GM18526 (cell line): ENCODE data around the gene ITGA8.

ENCODE experiments used
- POLR2A ChIP-seq: IDR thresholded peaks from 3 replicates; pipeline ENCODE4 v1.6.1; 2011; ENCODE audit not compliant: insufficient read length; ENCODE audit errors: extremely low read depth

The ITGA8 gene

DNA sequence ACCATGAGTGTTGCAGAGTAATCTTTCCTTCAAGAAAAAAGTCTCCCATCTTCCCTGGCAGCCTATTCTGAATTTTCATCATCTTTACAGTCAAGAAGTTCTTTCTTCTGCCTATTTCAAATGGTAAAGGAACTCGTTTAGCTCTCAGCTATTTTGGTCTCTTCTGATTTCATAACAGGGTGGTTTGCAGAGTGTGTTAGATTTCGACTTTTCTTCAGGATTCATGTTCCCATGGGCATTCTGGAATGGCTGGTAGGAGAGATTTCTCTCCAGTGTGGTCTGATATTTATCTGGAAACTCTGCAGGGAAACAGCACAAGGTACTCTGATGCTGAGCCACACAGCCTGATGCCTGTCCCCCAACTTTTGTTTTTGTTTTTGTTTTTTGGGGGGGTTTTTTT, 237.6 kb downstream of the ITGA8 start:
- no peak for TF ChIP-seq POLR2A

DNA sequence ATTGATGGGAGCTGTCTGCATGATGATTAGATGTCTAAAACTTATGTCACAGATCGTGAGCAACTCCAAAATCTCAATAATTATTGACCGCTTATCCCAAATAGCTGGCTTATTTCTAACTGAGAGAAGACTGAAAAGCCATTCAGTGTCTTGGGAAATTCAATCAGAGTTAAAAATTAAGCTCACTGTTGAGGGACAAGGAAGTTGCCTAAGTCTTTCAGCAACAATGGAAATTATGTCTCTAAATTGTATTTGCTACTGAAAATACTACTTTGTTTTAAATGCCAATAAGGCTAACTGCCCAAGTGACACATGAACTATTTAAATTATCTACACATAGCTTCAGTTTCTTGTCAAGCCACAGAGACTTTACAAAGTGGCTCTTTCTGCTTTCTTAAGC, 240.8 kb downstream of the ITGA8 start:
- TF ChIP-seq POLR2A, result no peak

DNA sequence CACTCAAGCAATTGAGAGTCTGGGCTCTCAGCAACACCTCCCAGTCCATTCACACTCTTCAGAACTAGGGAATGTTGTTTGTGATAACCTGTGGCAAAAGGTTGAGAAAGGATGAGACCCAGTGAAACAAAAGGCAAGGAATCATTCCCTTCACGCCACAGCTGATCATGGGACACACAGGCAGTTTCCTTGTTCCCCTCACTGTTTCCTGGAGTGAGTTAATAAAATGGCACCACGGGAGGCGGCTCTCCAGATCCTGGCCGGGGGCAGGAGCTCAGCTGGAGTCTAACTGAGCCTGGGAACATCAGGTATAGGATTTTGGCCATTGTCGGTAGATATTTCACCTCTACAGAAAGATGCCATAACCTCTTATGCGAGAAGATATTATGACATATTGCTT, 241.3 kb downstream of the ITGA8 start:
- TF ChIP-seq POLR2A, result no peak

DNA sequence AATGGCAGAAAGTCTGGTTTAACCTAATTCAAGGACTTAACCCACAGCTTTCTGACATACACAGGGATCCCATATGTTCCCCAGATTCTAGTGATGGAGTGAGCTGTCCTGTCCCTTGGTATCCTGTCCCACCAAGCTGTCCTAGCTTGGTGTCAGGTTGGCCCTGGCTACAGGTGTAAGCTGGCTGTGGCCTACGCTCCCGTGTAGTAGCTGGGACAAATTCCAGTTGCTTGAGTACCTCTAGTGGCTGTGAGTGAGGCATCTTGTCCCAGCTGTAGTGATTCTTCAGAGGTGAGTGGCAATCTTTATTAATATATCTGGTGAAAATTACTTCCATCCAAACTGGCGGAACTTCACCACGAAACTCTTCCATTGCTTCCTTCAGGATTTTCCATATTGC, 243.4 kb downstream of the ITGA8 start:
- TF ChIP-seq POLR2A, result no peak

DNA sequence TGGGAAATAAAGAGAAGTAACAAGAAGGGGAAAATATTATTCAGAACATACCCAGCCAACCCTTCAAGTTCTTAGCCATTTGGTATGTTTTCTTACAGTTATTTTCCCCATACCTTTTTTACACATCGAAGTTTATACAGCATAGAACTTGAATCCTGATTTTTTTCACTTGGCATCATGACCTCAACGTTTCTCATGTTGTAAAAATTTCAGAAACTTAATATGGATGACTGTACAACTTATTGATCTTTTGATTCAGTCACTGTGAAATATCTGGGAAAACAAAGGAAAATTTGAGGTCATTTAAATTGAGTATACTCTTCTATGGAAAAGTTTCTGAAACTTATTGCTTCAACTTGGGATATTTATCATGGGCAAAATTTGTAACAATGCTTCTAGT, 245.1 kb downstream of the ITGA8 start:
- TF ChIP-seq POLR2A, result no peak

DNA sequence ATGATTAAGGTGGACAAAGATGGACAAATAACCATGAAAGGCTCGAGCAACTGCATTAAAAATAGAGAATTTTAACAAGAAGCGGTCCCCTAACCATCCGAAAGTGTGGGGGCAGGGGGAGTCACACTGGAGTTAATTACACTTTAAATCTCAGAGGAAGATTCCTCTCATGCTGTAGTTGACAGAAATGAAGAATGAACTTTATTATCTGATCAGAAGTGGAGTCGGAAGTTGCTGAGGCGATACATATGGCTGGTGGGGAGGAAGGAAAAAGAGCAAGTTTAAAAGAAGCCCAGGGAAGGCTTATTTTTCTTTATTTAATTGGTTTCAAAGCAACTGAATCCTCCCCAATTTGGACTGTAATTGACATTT, 246.3 kb downstream of the ITGA8 start:
- TF ChIP-seq POLR2A, result no peak

DNA sequence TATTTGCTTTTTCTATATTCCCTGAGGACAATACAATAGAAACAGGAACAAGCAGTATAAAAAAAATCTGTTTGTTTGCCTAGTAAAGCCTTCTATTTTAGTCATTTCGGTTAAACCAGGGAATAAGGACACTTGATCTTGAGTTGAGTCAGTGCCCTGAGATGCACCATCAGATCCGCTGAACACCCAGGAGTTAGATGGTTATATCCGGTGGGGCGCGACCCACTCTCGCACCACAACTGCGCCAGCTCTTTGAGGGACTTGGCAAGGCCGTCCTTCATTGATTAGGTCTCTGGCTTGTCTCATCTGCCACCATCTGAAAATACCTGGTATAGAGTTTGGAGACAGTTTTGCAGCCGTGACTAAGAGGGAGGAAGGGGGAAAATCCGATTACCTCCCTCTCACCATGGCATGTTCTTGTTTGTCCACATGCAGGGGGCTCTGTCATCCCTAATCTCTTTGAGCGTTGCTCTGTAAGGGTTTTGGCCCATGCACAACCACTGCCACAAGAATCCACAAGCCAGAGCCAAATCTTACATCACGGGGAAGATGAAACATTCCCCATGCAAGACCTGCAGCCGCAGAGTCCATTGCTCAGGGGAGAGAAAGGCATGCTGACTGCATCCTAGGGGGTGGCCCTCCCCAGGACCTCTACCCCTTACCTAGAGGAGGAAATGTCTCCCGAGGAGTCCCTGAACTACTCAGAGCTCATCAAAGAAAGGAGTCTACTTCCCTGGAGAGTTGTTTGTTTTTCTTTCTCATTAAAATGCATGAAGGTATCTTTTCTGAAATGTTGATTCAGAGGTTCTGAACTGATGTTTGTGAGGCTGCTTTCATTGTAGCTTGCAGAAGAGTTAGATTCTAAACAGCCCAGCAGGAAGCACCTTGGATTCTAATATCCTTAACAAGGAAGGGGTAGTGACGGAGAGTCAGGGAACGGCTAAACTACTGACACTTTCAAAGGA, 247.0 kb downstream of the ITGA8 start:
- no peak for TF ChIP-seq POLR2A

DNA sequence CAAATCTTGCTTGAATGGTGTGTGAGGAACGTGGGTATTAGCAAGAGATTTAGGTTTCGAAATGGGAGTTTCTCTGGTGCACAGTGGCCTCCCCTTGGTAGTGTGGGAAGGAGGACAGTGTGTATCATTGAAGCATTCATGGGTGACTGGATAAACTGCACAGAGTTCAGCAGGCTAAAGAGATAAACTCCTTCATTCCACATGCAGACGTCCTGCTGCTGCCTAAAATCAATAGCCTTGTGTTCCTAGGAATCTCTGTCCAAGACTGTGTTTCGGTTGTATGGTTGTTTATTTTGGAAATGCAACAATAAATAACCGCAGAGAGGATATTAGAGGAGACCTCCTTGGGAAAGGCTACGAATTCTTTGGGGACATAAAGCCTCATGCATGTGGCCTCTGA, 247.7 kb downstream of the ITGA8 start:
- no peak for TF ChIP-seq POLR2A

DNA sequence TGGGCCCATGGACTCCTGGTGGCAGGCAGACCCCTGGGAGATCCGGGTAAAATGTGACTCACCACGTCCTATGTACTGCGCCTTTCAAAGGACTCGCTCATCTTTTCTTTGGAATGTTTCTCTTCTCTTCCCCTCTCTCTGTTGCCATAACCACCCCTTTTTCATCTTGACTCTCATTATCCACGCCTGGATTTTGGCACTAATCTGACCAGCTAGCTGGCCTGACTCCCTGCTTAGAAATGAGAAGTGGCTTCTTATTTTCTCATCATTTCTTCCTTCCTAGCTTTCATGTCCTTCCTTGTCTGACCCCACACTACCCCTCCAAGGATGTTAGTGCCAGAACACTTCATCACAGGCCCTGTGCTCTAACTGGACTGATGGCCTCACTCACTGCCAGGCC, 250.6 kb downstream of the ITGA8 start:
- TF ChIP-seq POLR2A, result no peak

DNA sequence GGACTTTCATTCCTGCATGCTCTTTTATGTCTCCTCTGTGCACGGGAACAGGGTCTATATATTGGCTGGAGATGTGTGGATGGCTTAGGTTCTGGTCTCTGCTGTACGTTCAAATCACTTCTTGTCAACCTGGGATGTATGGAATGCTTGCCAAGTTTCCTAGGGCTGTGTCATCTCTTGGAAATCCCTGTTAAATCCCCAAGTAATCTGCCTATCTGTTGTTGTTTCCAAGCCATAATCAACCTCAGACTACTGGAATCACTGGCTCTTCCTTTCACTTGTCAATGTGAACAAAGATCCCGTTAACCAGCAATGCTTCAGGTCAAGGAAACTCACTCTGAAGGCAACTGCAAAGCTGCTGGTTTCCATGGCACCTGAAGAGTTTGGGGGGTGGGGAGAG, 255.3 kb downstream of the ITGA8 start:
- TF ChIP-seq POLR2A, result no peak
